Stomach (tissue), 9 donors: Measurements from ENCODE around the gene OR5T3. TPM values are rescaled to one million over a fixed set of nuclear protein-coding genes. Genes with fewer than 3 reads are reported as not detected.

Source experiments
- DNase-seq, 2 donors: peaks; one replicate each; pipeline versions ENCODE4 v3.0.0 to v3.0.0-alpha.2; 2013 to 2019
- H3K27ac ChIP-seq, 5 donors: fragments of 200-600 bp in 4 of 5; sonication (generic) in 4 of 5; one replicate each; pipeline ENCODE4 v1.5.1; 2013 to 2019; ENCODE audit warnings: mild to moderate bottlenecking in 1 of 5, moderate library complexity in 1 of 5
- H3K27me3 ChIP-seq, 3 donors: fragments of 200-600 bp; sonication (generic); one replicate each; pipeline ENCODE4 v1.5.1; 2017 to 2019; ENCODE audit warnings: mixed run types in 1 of 3
- H3K36me3 ChIP-seq, 4 donors: fragments of 200-600 bp; sonication (generic); 1 replicate in 3 of 4; 2 replicates in 1 of 4; pipeline ENCODE4 v1.5.1; 2016 to 2019
- H3K4me1 ChIP-seq, 4 donors: fragments of 200-600 bp; sonication (generic); one replicate each; pipeline ENCODE4 v1.5.1; 2016 to 2019
- H3K4me3 ChIP-seq, 4 donors: fragments of 200-600 bp; sonication (generic) in 3 of 4; one replicate each; pipeline ENCODE4 v1.5.1; 2016 to 2019; ENCODE audit warnings: mild to moderate bottlenecking in 1 of 4
- H3K9me3 ChIP-seq, 4 donors: fragments of 200-600 bp; sonication (generic); one replicate each; pipeline ENCODE4 v1.5.1; 2016 to 2019
- EP300 ChIP-seq: sonication (generic); formaldehyde crosslinking; IDR thresholded peaks from one replicate; pipeline ENCODE4 v1.6.1; 2017; ENCODE audit warnings: antibody characterized with exemption
- POLR2A ChIP-seq, 4 donors: fragments of 450-650 bp; IDR thresholded peaks; one replicate each; pipeline ENCODE4 v1.6.1; 2016; ENCODE audit warnings: antibody characterized with exemption in 4 of 4, control low read depth in 2 of 4, mild to moderate bottlenecking in 1 of 4, moderate library complexity in 1 of 4
- POLR2AphosphoS5 ChIP-seq, 3 donors: sonication (generic); formaldehyde crosslinking; IDR thresholded peaks; one replicate each; pipeline ENCODE4 v1.6.1; 2016; ENCODE audit warnings: antibody characterized with exemption in 3 of 3
- WGBS, 5 donors: extraction: QIAGEN DNeasy Blood & Tissue Kit in 3 of 5; methylation state at CpG; one replicate each; pipeline versions ENCODE4 v1.1.5 to v1.1.7; 2013 to 2018; 5-methylcytosine and 5-hydroxymethylcytosine counted together
- intact Hi-C: fragments of 100-400 bp; cut with DNase I; formaldehyde crosslinking; loops from one replicate; pipeline ENCODE4 v1.15.1; 2023; ENCODE audit warnings: low total_unique reads
- polyA plus RNA-seq, 3 donors: library from polyadenylated mRNA; stranded (reverse); fragments of 200-250 nt; gene quantifications; one replicate each; pipeline ENCODE4 v1.2.3, GENCODE V29; 2013
- total RNA-seq, 5 donors: library from RNA; depleted of rRNA; stranded (reverse); fragments of >200 nt; gene quantifications; one replicate each; pipeline versions ENCODE4 v1.1.0 to v1.2.3, GENCODE V29; 2014 to 2016
- TF ChIP-seq, protein P1 (sequence below), 7 experiments: fragments of 450-650 bp in 4 of 7; fragments of 200-600 bp in 3 of 7; sonication (generic) in 3 of 7; IDR thresholded peaks; one replicate each; pipeline ENCODE4 v1.5.1; 2016 to 2019; ENCODE audit warnings: antibody characterized with exemption in 7 of 7, control low read depth in 2 of 7, mild to moderate bottlenecking in 1 of 7
- donor health status: healthy with polysubstance abuse.
- donor health status: Bipolar disorder and iron deficiency.
- donor health status: healthy.

OR5T3 gene
- total and polyA plus RNA-seq, 8 donors = not detected

DNA sequence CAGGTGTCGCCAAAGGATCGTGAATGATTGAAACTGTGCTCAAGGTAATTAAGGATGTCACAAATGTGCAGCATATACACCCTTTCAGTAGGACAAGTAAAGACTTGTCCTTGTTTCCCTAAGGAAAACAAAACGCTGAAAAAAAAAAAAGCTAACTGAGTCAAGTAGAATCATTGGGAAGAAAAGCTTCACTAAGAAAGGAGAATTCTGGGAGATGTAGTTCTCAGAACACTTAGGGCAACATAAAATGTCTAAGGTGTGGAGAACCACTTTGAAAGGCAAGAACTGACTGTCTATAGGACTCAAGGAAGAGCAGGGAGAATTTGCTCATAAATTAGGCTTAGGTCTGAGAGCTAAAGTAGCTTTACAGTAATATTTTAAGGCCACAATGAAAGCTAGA, 19.0 kb downstream of the OR5T3 start:
- Histone ChIP-seq H3K27ac (no peak overlapping the region), H3K4me3 (no peak overlapping the region), H3K36me3 (no peaks in the 10 kb centered on the region), H3K9me3 (peaks cover 0 to 23% (median 9%) of the 10 kb centered on the region in 4 donors), H3K27me3 (no peaks in the 10 kb centered on the region), H3K4me1 (no peaks in the 10 kb centered on the region)
- no peak for DNase-seq
- TF ChIP-seq POLR2A (IDR thresholded peaks at IDR 0.05) (no peak), EP300 (no peak), POLR2AphosphoS5 (IDR thresholded peaks at IDR 0.05) (no peak)
- TF ChIP-seq, protein P1, sequence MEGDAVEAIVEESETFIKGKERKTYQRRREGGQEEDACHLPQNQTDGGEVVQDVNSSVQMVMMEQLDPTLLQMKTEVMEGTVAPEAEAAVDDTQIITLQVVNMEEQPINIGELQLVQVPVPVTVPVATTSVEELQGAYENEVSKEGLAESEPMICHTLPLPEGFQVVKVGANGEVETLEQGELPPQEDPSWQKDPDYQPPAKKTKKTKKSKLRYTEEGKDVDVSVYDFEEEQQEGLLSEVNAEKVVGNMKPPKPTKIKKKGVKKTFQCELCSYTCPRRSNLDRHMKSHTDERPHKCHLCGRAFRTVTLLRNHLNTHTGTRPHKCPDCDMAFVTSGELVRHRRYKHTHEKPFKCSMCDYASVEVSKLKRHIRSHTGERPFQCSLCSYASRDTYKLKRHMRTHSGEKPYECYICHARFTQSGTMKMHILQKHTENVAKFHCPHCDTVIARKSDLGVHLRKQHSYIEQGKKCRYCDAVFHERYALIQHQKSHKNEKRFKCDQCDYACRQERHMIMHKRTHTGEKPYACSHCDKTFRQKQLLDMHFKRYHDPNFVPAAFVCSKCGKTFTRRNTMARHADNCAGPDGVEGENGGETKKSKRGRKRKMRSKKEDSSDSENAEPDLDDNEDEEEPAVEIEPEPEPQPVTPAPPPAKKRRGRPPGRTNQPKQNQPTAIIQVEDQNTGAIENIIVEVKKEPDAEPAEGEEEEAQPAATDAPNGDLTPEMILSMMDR (IDR thresholded peaks at IDR 0.05) = no peak
- intact Hi-C loops = no loop called here
- WGBS, 5 donors = 58 to 65% (median 63%) methylated on average over 3 of the region's 3 CpGs

DNA sequence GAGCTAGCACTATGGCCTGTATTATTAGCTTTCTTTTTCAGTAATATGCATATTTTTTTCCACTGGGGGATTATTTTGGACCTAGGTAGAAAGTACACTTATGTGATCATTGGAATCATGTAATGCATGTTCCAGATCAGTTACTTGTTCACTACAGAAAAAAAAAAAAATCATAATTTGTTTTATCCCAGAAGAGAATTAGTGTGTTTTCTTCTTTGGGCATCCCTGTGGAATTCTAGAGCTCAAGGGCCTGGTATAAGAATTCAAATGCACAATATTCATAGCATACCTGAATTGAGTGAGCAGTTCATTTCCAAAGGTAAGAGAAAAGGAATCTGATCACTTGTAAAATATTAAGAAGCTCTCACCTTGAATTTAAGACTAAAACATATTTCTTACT, 21.8 kb downstream of the OR5T3 start, which contains the start of gene OR5T1:
Gene OR5T1 (plus strand): TSS at position 301 of the 400 bp plus-strand sequence. CDS start 1,485 bp downstream, outside the sequence.
- TF ChIP-seq POLR2AphosphoS5 (IDR thresholded peaks at IDR 0.05) (no peak), EP300 (no peak), POLR2A (IDR thresholded peaks at IDR 0.05) (no peak)
- TF ChIP-seq, protein P1 (IDR thresholded peaks at IDR 0.05) = no peak
- no peak within 1 kb of the TSS for H3K27ac ChIP-seq
- peaks cover 0 to 17% (median 2%) of the 10 kb centered on the region in 4 donors for H3K9me3 ChIP-seq
- no peaks in the 10 kb centered on the region for H3K4me1 ChIP-seq
- no peaks in the 10 kb centered on the region for H3K36me3 ChIP-seq
- H3K4me3 ChIP-seq = no peak within 1 kb of the TSS
- H3K27me3 ChIP-seq = no peaks in the 10 kb centered on the region
- DNase-seq = no peak
- intact Hi-C loops = no loop called here

DNA sequence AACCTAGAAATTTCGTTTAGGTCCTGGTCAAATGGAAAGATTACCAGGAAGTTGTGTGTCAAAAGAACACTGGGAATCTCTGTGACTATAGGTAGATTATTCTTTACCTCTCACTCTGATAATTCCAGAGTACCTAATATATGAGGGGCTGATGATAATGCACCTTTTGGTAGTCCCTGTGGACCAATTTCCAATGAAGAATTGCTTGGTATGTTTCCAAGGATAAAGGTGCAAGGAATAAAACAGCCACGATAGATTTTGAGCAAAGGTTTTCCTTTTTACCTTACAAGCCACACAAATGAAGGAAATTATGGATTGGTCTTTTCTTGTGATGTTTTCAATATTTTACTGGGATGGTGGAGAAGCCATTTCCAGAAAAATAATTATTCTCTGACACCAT, 40.1 kb downstream of the OR5T3 start, which contains the start of gene OR8H1:
Gene OR8H1 (minus strand): TSS at position 101 of the 400 bp plus-strand sequence. CDS start 1,192 bp downstream, outside the sequence.
- WGBS, 5 donors = 53 to 66% (median 61%) methylated on average over 2 of the region's 2 CpGs
- no peak for TF ChIP-seq POLR2AphosphoS5 (IDR thresholded peaks at IDR 0.05)
- TF ChIP-seq, protein P1 (IDR thresholded peaks at IDR 0.05) = no peak
- TF ChIP-seq POLR2A (IDR thresholded peaks at IDR 0.05) = no peak
- no peak for TF ChIP-seq EP300
- Histone ChIP-seq H3K36me3 (no peaks in the 10 kb centered on the region), H3K4me1 (no peaks in the 10 kb centered on the region), H3K27ac (no peak within 1 kb of the TSS), H3K27me3 (no peaks in the 10 kb centered on the region), H3K4me3 (no peak within 1 kb of the TSS), H3K9me3 (peaks cover 0 to 7% (median 0%) of the 10 kb centered on the region in 4 donors)
- intact Hi-C loops = no loop called here
- no peak for DNase-seq

DNA sequence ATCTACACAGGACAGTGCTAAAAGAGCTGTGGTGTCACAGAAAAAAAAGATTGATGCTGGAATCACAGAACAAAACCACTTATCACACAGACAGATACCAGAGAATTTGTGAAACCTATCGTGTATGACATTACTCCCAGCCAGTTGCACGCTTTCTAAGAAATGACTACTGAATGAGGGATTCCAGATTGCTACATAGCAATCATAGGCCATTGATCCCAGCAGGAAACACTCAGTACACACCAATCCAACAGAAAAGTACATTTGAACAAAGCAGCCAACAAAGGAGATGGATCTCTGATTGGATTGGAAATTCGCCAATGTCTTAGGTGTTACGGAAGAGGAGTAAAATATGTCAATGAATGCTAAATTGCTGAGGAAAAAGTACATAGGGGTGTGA, 44.8 kb downstream of the OR5T3 start:
- TF ChIP-seq POLR2AphosphoS5 (IDR thresholded peaks at IDR 0.05) (no peak), EP300 (no peak), POLR2A (IDR thresholded peaks at IDR 0.05) (no peak)
- TF ChIP-seq, protein P1 (IDR thresholded peaks at IDR 0.05) = no peak
- H3K4me1 ChIP-seq = no peaks in the 10 kb centered on the region
- no peak overlapping the region for H3K27ac ChIP-seq
- WGBS, 5 donors = 81 to 90% (median 85%) methylated on average over 4 of the region's 4 CpGs
- intact Hi-C loops = no loop called here
- no peaks in the 10 kb centered on the region for H3K36me3 ChIP-seq
- DNase-seq = no peak
- H3K9me3 ChIP-seq = no peaks in the 10 kb centered on the region
- no peak overlapping the region for H3K4me3 ChIP-seq
- no peaks in the 10 kb centered on the region for H3K27me3 ChIP-seq

Other genes starting within 250 kb of the OR5T3 start
- not detected for gene OR5AS1, start 224.6 kb upstream of the OR5T3 start, total RNA-seq
- not detected for gene OR5AS1, start 224.6 kb upstream of the OR5T3 start, polyA plus RNA-seq
- not detected for gene OR8I2, start 158.9 kb upstream of the OR5T3 start, total RNA-seq
- not detected for gene OR8I2, start 158.9 kb upstream of the OR5T3 start, polyA plus RNA-seq
- not detected for gene OR8H2, start 148.6 kb upstream of the OR5T3 start, total RNA-seq
- gene OR8H2, start 148.6 kb upstream of the OR5T3 start, polyA plus RNA-seq = not detected
- gene OR8H3, start 129.9 kb upstream of the OR5T3 start, total RNA-seq = not detected
- gene OR8H3, start 129.9 kb upstream of the OR5T3 start, polyA plus RNA-seq = not detected
- not detected for gene OR8J3, start 112.1 kb upstream of the OR5T3 start, total RNA-seq
- gene OR8J3, start 112.1 kb upstream of the OR5T3 start, polyA plus RNA-seq = not detected
- not detected for gene OR8K5, start 91.9 kb upstream of the OR5T3 start, total RNA-seq
- gene OR8K5, start 91.9 kb upstream of the OR5T3 start, polyA plus RNA-seq = not detected
- not detected for gene OR5J2, start 75.6 kb upstream of the OR5T3 start, total RNA-seq
- not detected for gene OR5J2, start 75.6 kb upstream of the OR5T3 start, polyA plus RNA-seq
- gene OR5T2, start 18.0 kb upstream of the OR5T3 start, total RNA-seq = not detected
- not detected for gene OR5T2, start 18.0 kb upstream of the OR5T3 start, polyA plus RNA-seq
- not detected for gene OR5T1, start 21.9 kb downstream of the OR5T3 start, total RNA-seq
- not detected for gene OR5T1, start 21.9 kb downstream of the OR5T3 start, polyA plus RNA-seq
- gene OR8H1, start 40.0 kb downstream of the OR5T3 start, total RNA-seq = not detected
- not detected for gene OR8H1, start 40.0 kb downstream of the OR5T3 start, polyA plus RNA-seq
- gene OR8K3, start 62.9 kb downstream of the OR5T3 start, total RNA-seq = not detected
- gene OR8K3, start 62.9 kb downstream of the OR5T3 start, polyA plus RNA-seq = not detected
- not detected for gene OR8K1, start 93.8 kb downstream of the OR5T3 start, total RNA-seq
- not detected for gene OR8K1, start 93.8 kb downstream of the OR5T3 start, polyA plus RNA-seq
- not detected for gene OR8J1, start 102.0 kb downstream of the OR5T3 start, total RNA-seq
- not detected for gene OR8J1, start 102.0 kb downstream of the OR5T3 start, polyA plus RNA-seq
- not detected for gene OR8U1, start 123.4 kb downstream of the OR5T3 start, total RNA-seq
- gene OR8U1, start 123.4 kb downstream of the OR5T3 start, polyA plus RNA-seq = not detected
- not detected for gene OR5AL1, start 160.4 kb downstream of the OR5T3 start, total RNA-seq
- gene OR5AL1, start 160.4 kb downstream of the OR5T3 start, polyA plus RNA-seq = not detected
- gene OR5M3, start 221.1 kb downstream of the OR5T3 start, total RNA-seq = not detected
- gene OR5M3, start 221.1 kb downstream of the OR5T3 start, polyA plus RNA-seq = not detected
- not detected for gene OR5M8, start 239.1 kb downstream of the OR5T3 start, total RNA-seq
- not detected for gene OR5M8, start 239.1 kb downstream of the OR5T3 start, polyA plus RNA-seq